ENCODE data around the gene LRRK1.

DNA sequence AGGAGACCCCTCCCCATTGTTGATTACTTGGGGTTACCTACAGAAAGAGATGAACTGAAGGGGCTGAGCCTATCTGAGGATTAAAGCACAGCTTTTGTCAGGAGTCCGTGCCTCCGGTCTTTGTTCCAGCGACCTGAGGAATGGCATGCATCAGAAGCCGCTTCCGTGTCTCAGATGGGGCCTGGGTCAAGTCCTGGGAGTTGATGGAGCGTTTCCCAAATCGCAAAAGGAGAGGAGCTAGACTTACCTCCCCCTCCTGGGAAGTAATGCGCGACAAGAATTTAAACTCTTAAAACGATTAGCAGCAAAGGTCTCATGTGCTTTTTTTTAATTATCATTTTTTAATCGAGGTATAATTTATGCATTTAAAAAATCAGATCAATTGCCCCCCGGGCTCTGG, 40.5 kb upstream of the LRRK1 start:
- TF ChIP-seq, protein P1, sequence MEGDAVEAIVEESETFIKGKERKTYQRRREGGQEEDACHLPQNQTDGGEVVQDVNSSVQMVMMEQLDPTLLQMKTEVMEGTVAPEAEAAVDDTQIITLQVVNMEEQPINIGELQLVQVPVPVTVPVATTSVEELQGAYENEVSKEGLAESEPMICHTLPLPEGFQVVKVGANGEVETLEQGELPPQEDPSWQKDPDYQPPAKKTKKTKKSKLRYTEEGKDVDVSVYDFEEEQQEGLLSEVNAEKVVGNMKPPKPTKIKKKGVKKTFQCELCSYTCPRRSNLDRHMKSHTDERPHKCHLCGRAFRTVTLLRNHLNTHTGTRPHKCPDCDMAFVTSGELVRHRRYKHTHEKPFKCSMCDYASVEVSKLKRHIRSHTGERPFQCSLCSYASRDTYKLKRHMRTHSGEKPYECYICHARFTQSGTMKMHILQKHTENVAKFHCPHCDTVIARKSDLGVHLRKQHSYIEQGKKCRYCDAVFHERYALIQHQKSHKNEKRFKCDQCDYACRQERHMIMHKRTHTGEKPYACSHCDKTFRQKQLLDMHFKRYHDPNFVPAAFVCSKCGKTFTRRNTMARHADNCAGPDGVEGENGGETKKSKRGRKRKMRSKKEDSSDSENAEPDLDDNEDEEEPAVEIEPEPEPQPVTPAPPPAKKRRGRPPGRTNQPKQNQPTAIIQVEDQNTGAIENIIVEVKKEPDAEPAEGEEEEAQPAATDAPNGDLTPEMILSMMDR (IDR thresholded peaks at IDR 0.05): no peak
- TF ChIP-seq GABPB1 (CRISPR knock-in tag; IDR thresholded peaks at IDR 0.05): no peak
- TF ChIP-seq, protein P2, sequence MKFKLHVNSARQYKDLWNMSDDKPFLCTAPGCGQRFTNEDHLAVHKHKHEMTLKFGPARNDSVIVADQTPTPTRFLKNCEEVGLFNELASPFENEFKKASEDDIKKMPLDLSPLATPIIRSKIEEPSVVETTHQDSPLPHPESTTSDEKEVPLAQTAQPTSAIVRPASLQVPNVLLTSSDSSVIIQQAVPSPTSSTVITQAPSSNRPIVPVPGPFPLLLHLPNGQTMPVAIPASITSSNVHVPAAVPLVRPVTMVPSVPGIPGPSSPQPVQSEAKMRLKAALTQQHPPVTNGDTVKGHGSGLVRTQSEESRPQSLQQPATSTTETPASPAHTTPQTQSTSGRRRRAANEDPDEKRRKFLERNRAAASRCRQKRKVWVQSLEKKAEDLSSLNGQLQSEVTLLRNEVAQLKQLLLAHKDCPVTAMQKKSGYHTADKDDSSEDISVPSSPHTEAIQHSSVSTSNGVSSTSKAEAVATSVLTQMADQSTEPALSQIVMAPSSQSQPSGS (CRISPR knock-in tag; IDR thresholded peaks at IDR 0.05; ENCODE audit: borderline replicate concordance, low read depth): no peak
- TF ChIP-seq, protein P3, sequence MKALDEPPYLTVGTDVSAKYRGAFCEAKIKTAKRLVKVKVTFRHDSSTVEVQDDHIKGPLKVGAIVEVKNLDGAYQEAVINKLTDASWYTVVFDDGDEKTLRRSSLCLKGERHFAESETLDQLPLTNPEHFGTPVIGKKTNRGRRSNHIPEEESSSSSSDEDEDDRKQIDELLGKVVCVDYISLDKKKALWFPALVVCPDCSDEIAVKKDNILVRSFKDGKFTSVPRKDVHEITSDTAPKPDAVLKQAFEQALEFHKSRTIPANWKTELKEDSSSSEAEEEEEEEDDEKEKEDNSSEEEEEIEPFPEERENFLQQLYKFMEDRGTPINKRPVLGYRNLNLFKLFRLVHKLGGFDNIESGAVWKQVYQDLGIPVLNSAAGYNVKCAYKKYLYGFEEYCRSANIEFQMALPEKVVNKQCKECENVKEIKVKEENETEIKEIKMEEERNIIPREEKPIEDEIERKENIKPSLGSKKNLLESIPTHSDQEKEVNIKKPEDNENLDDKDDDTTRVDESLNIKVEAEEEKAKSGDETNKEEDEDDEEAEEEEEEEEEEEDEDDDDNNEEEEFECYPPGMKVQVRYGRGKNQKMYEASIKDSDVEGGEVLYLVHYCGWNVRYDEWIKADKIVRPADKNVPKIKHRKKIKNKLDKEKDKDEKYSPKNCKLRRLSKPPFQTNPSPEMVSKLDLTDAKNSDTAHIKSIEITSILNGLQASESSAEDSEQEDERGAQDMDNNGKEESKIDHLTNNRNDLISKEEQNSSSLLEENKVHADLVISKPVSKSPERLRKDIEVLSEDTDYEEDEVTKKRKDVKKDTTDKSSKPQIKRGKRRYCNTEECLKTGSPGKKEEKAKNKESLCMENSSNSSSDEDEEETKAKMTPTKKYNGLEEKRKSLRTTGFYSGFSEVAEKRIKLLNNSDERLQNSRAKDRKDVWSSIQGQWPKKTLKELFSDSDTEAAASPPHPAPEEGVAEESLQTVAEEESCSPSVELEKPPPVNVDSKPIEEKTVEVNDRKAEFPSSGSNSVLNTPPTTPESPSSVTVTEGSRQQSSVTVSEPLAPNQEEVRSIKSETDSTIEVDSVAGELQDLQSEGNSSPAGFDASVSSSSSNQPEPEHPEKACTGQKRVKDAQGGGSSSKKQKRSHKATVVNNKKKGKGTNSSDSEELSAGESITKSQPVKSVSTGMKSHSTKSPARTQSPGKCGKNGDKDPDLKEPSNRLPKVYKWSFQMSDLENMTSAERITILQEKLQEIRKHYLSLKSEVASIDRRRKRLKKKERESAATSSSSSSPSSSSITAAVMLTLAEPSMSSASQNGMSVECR (CRISPR knock-in tag; IDR thresholded peaks at IDR 0.05; ENCODE audit: borderline replicate concordance): no peak

Data from WTC11 (cell line).